ENCODE results near the gene GP9. TPM values are rescaled to one million over a fixed set of nuclear protein-coding genes. Genes with fewer than 3 reads are reported as not detected.
A peak's percentile ranks its signal among the peaks of the same experiment; 100 is the strongest.
"Not testable (repeated sequence)": the region's sequence is repeated elsewhere in the genome, so short reads cannot be mapped to it uniquely, and the experiment has no call there.

The GP9 gene
- total RNA-seq, 1 experiment from 2014 or later = not detected

DNA sequence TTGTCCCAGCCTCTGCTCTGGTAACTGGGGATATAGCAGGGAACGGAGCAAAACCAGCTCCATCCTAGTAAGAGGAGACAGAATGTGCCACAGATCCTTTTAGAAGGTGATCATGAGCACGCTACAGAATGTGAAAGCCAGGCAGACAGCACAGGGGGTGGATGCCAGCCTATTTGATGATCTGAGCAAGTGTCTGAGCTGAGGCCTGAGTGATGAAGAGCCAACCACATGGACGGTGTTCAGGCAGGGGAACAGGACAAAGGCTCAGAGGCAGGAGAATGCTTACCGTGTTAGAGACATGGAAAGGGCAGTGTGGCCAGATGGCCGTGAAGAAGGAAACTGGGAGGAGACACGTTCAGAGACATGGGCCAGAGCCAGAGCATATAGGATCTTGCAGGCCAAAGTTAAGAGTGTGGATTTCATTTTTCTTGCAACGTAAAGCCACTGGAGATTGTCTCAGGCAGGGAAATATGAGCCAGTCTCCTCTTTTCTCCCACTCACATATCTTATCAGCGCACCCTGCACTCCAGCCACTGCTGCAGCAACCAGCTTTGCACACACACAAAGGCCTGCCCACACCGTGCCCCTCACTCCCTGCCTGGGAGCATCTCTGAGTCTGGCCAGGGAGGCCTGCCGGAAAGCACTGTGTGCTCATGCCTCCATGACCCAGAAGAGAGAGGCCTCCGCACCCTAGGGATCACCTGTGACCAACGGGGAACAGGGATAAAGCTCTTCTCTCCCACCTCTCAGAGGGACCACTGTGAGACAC, 41.0 kb downstream of the GP9 start:
- DNase-seq (ENCODE audit: low spot score) = peak; percentile 75
- in situ Hi-C loops (cut with HindIII; ENCODE audit: low sequenced_read_pairs) = no loop called here

DNA sequence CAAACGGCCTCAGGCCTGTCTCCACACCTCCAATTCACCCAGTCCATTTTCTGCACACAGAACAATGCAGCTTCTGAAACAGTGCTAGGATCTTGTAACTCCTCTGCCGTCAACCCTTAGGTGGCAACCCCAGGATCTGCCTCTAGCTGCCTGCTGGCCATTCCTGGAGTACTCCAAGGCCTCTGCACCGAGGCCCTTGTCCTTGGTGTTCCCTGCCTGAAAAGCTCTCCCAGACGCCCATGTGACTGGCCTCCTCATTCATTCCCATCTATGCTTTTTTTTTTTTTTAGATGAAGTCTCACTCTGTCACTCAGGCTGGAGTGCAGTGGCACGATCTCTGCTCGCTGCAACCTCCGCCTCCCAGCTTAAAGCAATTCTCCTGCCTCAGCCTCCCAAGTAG, 42.7 kb downstream of the GP9 start:
- in situ Hi-C loops (cut with HindIII; ENCODE audit: low sequenced_read_pairs) = no loop called here

DNA sequence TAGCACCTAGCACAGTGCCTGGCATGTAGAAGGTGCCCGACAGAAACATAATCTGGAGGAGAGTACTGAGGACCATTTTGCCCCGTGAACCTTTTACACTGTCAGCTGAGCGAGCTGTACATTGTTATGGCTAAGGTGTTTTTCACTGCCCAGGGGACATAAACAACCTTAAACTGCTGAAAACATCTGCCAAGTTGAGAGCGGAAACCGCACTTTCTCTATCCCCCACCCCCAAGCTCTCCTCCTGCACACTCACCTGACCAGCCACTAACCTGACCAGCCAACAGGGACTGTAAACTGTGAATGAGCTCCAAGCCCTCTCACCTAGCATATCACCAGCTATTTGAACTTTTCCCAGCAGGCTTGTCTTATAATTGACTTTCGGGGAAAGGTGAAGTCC, 43.5 kb downstream of the GP9 start:
- in situ Hi-C loops (cut with HindIII; ENCODE audit: low sequenced_read_pairs) = no loop called here
- DNase-seq (ENCODE audit: low spot score) = no peak

More for the DNA sequence above, 42.7 kb downstream of the GP9 start:
- DNase-seq (ENCODE audit: low spot score) = no peak

DNA sequence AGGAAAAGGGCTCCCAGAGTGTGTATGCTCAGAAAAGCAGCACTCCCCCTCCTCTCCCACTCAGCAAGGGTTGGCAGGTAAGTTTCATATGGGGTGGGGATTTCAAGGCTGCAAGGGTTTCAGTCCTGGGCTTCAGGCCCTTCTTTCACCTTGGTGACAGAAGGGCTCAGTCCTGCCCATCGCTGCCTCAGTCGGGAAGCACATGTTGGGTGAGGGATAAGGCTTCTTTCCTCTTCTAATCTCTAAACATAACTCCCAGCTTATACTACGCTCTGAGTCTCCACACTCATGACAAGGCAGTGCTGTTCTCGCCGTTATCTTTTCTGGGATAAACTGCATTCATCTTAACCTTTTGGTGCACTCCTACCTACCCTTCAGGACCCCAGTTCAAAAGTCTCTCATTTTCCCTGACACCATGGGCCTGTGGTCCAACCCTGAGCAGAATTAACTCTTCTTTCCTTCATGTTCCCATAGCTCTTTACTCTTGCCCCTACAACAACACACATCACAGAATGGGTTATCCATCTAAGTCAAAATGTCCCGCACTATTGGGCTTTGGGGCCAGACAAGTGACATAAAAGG, 44.0 kb downstream of the GP9 start:
- in situ Hi-C loops (cut with HindIII; ENCODE audit: low sequenced_read_pairs) = no loop called here
- DNase-seq (ENCODE audit: low spot score) = no peak

GRCh38 chr3:129105862-129106261, 45.3 kb downstream of the GP9 start:
- in situ Hi-C loops (cut with HindIII; ENCODE audit: low sequenced_read_pairs) = no loop called here
- DNase-seq (ENCODE audit: low spot score) = no peak

GRCh38 chr3:129106320-129106719, 45.7 kb downstream of the GP9 start:
- in situ Hi-C loops (cut with HindIII; ENCODE audit: low sequenced_read_pairs) = no loop called here

GRCh38 chr3:129106866-129107565, 46.4 kb downstream of the GP9 start:
- in situ Hi-C loops (cut with HindIII; ENCODE audit: low sequenced_read_pairs) = no loop called here
- peak; percentile 88 for DNase-seq (ENCODE audit: low spot score)

More at GRCh38 chr3:129106320-129106719, 45.7 kb downstream of the GP9 start:
- DNase-seq (ENCODE audit: low spot score) = peak; percentile 95

GRCh38 chr3:129107793-129108192, 47.2 kb downstream of the GP9 start:
- DNase-seq (ENCODE audit: low spot score) = no peak
- in situ Hi-C loops (cut with HindIII; ENCODE audit: low sequenced_read_pairs) = no loop called here

DNA sequence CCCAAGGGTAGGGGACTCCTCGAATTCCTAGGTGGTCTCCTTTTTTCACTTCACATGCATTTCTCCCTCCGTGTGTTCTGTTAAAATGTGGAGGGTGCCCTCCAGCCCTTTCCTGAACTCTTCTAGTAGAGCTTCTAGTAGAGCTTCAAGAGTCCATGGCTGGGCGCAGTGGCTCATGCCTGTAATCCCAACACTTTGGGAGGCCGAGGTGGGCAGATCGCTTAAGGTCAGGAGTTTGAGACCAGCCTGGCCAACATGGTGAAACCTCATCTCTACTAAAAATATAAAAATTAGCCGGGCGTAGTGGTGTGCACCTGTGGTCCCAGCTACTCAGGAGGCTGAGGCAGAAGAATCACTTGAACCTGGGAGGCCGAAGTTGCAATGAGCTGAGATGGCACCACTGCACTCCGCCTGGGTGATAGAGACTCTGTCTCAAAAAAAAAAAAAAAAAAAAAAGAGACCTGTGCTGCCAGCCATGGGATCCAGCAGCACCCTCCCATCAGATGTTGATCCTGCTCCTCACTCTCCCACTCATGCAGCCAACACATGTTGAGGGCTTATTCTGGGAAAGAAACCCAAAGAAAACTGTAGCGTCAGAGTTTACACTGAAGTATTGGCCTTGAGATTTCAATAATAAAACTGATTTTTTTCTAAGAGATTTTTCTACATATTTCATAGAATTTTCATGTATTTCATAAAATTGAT, 50.6 kb downstream of the GP9 start:
- in situ Hi-C loops (cut with HindIII; ENCODE audit: low sequenced_read_pairs) = loop anchor here (10.0 kb wide), 1 partner anchor 56 kb away; no protein-coding TSS in a partner anchor
- DNase-seq (ENCODE audit: low spot score) = not testable (repeated sequence)

Other genes with a start within 250 kb of the GP9 start
- 35.2 and 46.5 TPM in 2 replicates for gene ACAD9, start 181.2 kb upstream of the GP9 start, total RNA-seq (2014; rRNA removed; shearing (Covaris generic))
- not detected in 2 replicates for gene CFAP92, start 66.7 kb upstream of the GP9 start, total RNA-seq (2014; rRNA removed; shearing (Covaris generic))
- not detected in 2 replicates for gene EFCC1, start 59.5 kb upstream of the GP9 start, total RNA-seq (2014; rRNA removed; shearing (Covaris generic))
- 13.0 and 17.5 TPM in 2 replicates for gene RAB43, start 61.0 kb downstream of the GP9 start, total RNA-seq (2014; rRNA removed; shearing (Covaris generic))
- 30.3 and 64.2 TPM in 2 replicates for gene ISY1, start 100.3 kb downstream of the GP9 start, total RNA-seq (2014; rRNA removed; shearing (Covaris generic))
- gene CNBP, start 123.1 kb downstream of the GP9 start, total RNA-seq (2014; rRNA removed; shearing (Covaris generic)) = 379 and 384 TPM in 2 replicates
- gene COPG1, start 188.8 kb downstream of the GP9 start, total RNA-seq (2014; rRNA removed; shearing (Covaris generic)) = 36.4 and 68.0 TPM in 2 replicates
- gene HMCES, start 218.1 kb downstream of the GP9 start, total RNA-seq (2014; rRNA removed; shearing (Covaris generic)) = 33.0 and 40.6 TPM in 2 replicates

All from G401 (cell line).